Effector memory CD8-positive, alpha-beta T cell (primary cell): ENCODE results near the gene SLC25A34.
A peak's percentile ranks its signal among the peaks of the same experiment; 100 is the strongest.

Experiments
- ATAC-seq: fragments of 150-1000 bp; cut with Tn5 transposase; replicated peaks from 2 replicates; pipeline ENCODE4 v1.10.0; 2021; ENCODE audit warnings: mild to moderate bottlenecking, moderate library complexity
- DNase-seq, 3 experiments: peaks; one replicate each; pipeline ENCODE4 v3.0.0; 2021
- H3K27ac Mint-ChIP-seq, 2 donors: one replicate each; pipeline ENCODE4 v1.8.0; 2022; ENCODE audit warnings: mild to moderate bottlenecking in 2 of 2, mixed read lengths in 2 of 2, moderate library complexity in 2 of 2
- H3K27me3 Mint-ChIP-seq, 2 donors: one replicate each; pipeline ENCODE4 v1.8.0; 2022; ENCODE audit warnings: mixed read lengths in 2 of 2
- H3K36me3 Mint-ChIP-seq: one replicate; pipeline ENCODE4 v1.8.0; 2022; ENCODE audit warnings: mild to moderate bottlenecking, moderate library complexity, mixed read lengths; ENCODE audit not compliant: insufficient read depth
- H3K4me1 Mint-ChIP-seq, 2 donors: one replicate each; pipeline ENCODE4 v1.8.0; 2022; ENCODE audit warnings: low read depth in 2 of 2, mixed read lengths in 2 of 2
- H3K4me3 Mint-ChIP-seq, 2 donors: one replicate each; pipeline ENCODE4 v1.8.0; 2022; ENCODE audit warnings: mild to moderate bottlenecking in 2 of 2, mixed read lengths in 2 of 2, moderate library complexity in 2 of 2
- H3K9me3 Mint-ChIP-seq, 2 donors: one replicate each; pipeline ENCODE4 v1.8.0; 2022; ENCODE audit warnings: mixed read lengths in 2 of 2

SLC25A34 gene

GRCh38 chr1:15731735-15732685 lies 4.0 kb upstream of the SLC25A34 start:
- H3K4me1 Mint-ChIP-seq, result no peaks in the 10 kb centered on the region
- no peak overlapping the region for H3K4me3 Mint-ChIP-seq
- no peak overlapping the region for H3K27ac Mint-ChIP-seq
- H3K36me3 Mint-ChIP-seq, result peaks cover 44% of the 10 kb centered on the region
- DNase-seq, result no peak
- no peaks in the 10 kb centered on the region for H3K27me3 Mint-ChIP-seq
- no peaks in the 10 kb centered on the region for H3K9me3 Mint-ChIP-seq
- no peak for ATAC-seq

- no peak overlapping the region for H3K4me3 Mint-ChIP-seq
- peaks cover 44% of the 10 kb centered on the region for H3K36me3 Mint-ChIP-seq
- no peaks in the 10 kb centered on the region for H3K4me1 Mint-ChIP-seq
- no peak overlapping the region for H3K27ac Mint-ChIP-seq
- no peaks in the 10 kb centered on the region for H3K9me3 Mint-ChIP-seq
- no peak for ATAC-seq
- H3K27me3 Mint-ChIP-seq, result no peaks in the 10 kb centered on the region
- DNase-seq, result no peak
Observed at GRCh38 chr1:15732686-15733081, 3.4 kb upstream of the SLC25A34 start.

- H3K4me3 Mint-ChIP-seq, result no peak overlapping the region
- no peaks in the 10 kb centered on the region for H3K4me1 Mint-ChIP-seq
- H3K27ac Mint-ChIP-seq, result peak overlapping the region in 1 of 2 donors; percentile 77
- peaks cover 38% of the 10 kb centered on the region for H3K36me3 Mint-ChIP-seq
- no peaks in the 10 kb centered on the region for H3K9me3 Mint-ChIP-seq
- DNase-seq, result no peak
- no peak for ATAC-seq
- no peaks in the 10 kb centered on the region for H3K27me3 Mint-ChIP-seq
Observed at GRCh38 chr1:15733218-15733725, 2.8 kb upstream of the SLC25A34 start.

- H3K36me3 Mint-ChIP-seq, result peaks cover 33% of the 10 kb centered on the region
- no peaks in the 10 kb centered on the region for H3K4me1 Mint-ChIP-seq
- no peak for DNase-seq
- no peaks in the 10 kb centered on the region for H3K27me3 Mint-ChIP-seq
- no peak for ATAC-seq
- peak overlapping the region in 1 of 2 donors; percentile 77 for H3K27ac Mint-ChIP-seq
- no peak overlapping the region for H3K4me3 Mint-ChIP-seq
- H3K9me3 Mint-ChIP-seq, result no peaks in the 10 kb centered on the region
Observed at GRCh38 chr1:15733726-15734226, 2.3 kb upstream of the SLC25A34 start.

DNA sequence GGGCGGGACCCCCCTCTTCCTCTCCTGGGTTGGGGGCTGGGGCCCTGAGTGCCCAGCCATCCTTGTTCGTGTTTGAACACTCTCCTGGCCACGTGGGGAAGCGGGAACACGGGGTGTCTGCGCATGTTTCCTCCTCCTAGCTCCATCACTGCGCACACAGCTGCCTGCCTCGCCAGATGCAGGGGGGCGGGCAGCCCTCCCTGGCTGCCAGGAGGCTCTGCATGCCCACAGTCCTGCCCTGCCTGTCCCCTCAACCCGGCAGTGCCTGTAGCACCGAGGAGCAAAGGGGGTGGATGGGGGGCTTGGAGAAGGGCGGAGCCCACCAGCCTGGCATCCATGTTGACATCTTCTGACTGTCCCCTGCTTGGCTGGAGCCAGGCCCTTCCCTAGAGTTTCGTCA lies 1.8 kb upstream of the SLC25A34 start:
- Mint-ChIP-seq H3K27ac (no peak overlapping the region), H3K4me3 (no peak overlapping the region), H3K9me3 (no peaks in the 10 kb centered on the region), H3K36me3 (peaks cover 33% of the 10 kb centered on the region), H3K27me3 (no peaks in the 10 kb centered on the region), H3K4me1 (no peaks in the 10 kb centered on the region)
- ATAC-seq (no peak), DNase-seq (no peak)

GRCh38 chr1:15734901-15735300 lies 1.2 kb upstream of the SLC25A34 start:
- peaks cover 29% of the 10 kb centered on the region for H3K36me3 Mint-ChIP-seq

GRCh38 chr1:15735304-15736037 lies 587 bp upstream of the SLC25A34 start:
- Mint-ChIP-seq H3K4me1 (no peaks in the 10 kb centered on the region), H3K36me3 (peaks cover 29% of the 10 kb centered on the region), H3K27me3 (no peaks in the 10 kb centered on the region), H3K27ac (no peak overlapping the region), H3K4me3 (no peak overlapping the region), H3K9me3 (no peaks in the 10 kb centered on the region)
- ATAC-seq (no peak), DNase-seq (no peak)

More at GRCh38 chr1:15734901-15735300, 1.2 kb upstream of the SLC25A34 start:
- Mint-ChIP-seq H3K27ac (no peak overlapping the region), H3K27me3 (no peaks in the 10 kb centered on the region), H3K4me1 (no peaks in the 10 kb centered on the region), H3K9me3 (no peaks in the 10 kb centered on the region), H3K4me3 (no peak overlapping the region)
- DNase-seq, result no peak
- ATAC-seq, result no peak

- Mint-ChIP-seq H3K36me3 (peaks cover 28% of the 10 kb centered on the region), H3K27ac (no peak overlapping the region), H3K9me3 (no peaks in the 10 kb centered on the region), H3K4me3 (no peak overlapping the region), H3K27me3 (peaks cover 0 to 7% of the 10 kb centered on the region in 2 donors), H3K4me1 (peaks cover 5 to 7% of the 10 kb centered on the region in 2 donors)
- DNase-seq (no peak), ATAC-seq (no peak)
Observed at GRCh38 chr1:15736892-15737261, 819 bp downstream of the SLC25A34 start.

- Mint-ChIP-seq H3K4me3 (no peak overlapping the region), H3K36me3 (peaks cover 24% of the 10 kb centered on the region), H3K27ac (peak overlapping the region; percentile 28 to 87), H3K27me3 (peaks cover 0 to 8% of the 10 kb centered on the region in 2 donors), H3K4me1 (peaks cover 5 to 7% of the 10 kb centered on the region in 2 donors), H3K9me3 (no peaks in the 10 kb centered on the region)
- ATAC-seq (no peak), DNase-seq (no peak)
Observed at GRCh38 chr1:15737324-15738319, 1.6 kb downstream of the SLC25A34 start.

- H3K27me3 Mint-ChIP-seq, result peaks cover 0 to 8% of the 10 kb centered on the region in 2 donors
- no peak overlapping the region for H3K4me3 Mint-ChIP-seq
- peak overlapping the region; percentile 28 to 87 for H3K27ac Mint-ChIP-seq
- peaks cover 16% of the 10 kb centered on the region for H3K36me3 Mint-ChIP-seq
- no peak for ATAC-seq
- H3K9me3 Mint-ChIP-seq, result no peaks in the 10 kb centered on the region
- DNase-seq, result no peak
- H3K4me1 Mint-ChIP-seq, result peaks cover 5 to 7% of the 10 kb centered on the region in 2 donors
Observed at GRCh38 chr1:15738416-15739113, 2.5 kb downstream of the SLC25A34 start.

GRCh38 chr1:15739259-15739658 lies 3.2 kb downstream of the SLC25A34 start:
- peak overlapping the region in 1 of 2 donors; percentile 75 for H3K27ac Mint-ChIP-seq
- no peak for DNase-seq

DNA sequence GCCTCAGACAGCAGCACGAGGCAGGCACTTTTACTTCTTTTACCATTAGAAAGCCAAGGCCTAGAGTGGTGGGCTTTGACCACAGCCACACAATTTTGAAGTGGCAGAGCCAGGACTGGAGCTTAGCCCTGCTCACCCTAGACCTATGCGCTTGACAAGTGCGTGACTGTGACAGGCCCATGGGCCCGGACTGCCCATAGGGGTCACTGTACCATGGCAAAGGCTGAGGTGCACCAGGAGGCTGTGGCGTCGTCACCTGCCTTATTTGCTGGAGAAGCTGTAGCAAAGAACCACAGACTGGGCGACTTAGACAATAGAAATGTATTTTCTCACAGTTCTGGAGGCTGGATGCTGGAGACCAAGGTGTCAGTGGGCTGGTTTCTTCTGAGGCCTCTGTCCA lies 3.7 kb downstream of the SLC25A34 start:
- DNase-seq (no peak), ATAC-seq (no peak)
- H3K4me1 Mint-ChIP-seq, result peaks cover 5 to 7% of the 10 kb centered on the region in 2 donors
- no peaks in the 10 kb centered on the region for H3K9me3 Mint-ChIP-seq
- H3K27me3 Mint-ChIP-seq, result peaks cover 0 to 8% of the 10 kb centered on the region in 2 donors
- peak overlapping the region in 1 of 2 donors; percentile 75 for H3K27ac Mint-ChIP-seq
- H3K36me3 Mint-ChIP-seq, result peaks cover 10% of the 10 kb centered on the region
- no peak overlapping the region for H3K4me3 Mint-ChIP-seq

More at GRCh38 chr1:15739259-15739658, 3.2 kb downstream of the SLC25A34 start:
- H3K36me3 Mint-ChIP-seq, result peaks cover 14% of the 10 kb centered on the region
- H3K4me1 Mint-ChIP-seq, result peaks cover 5 to 7% of the 10 kb centered on the region in 2 donors
- H3K9me3 Mint-ChIP-seq, result no peaks in the 10 kb centered on the region
- no peak overlapping the region for H3K4me3 Mint-ChIP-seq
- H3K27me3 Mint-ChIP-seq, result peaks cover 0 to 8% of the 10 kb centered on the region in 2 donors
- ATAC-seq, result no peak
